ENCODE data around the gene KRTAP4-7. TPM values are rescaled to one million over a fixed set of nuclear protein-coding genes. Genes with fewer than 3 reads are reported as not detected.
"Not testable (repeated sequence)": the region's sequence is repeated elsewhere in the genome, so short reads cannot be mapped to it uniquely, and the experiment has no call there.

Gene KRTAP4-7
- total RNA-seq, 1 donor from 2014 or later = not detected

GRCh38 chr17:41060052-41060604 is 23.8 kb upstream of the KRTAP4-7 start, which contains the start of gene KRTAP2-3:
Gene KRTAP2-3 (minus strand): TSS chr17:41060114. CDS start chr17:41060050, 64 bp downstream.
- intact Hi-C loops (cut with DNase I) = no loop called here
- Histone ChIP-seq H3K4me3 (no peak within 1 kb of the TSS), H3K4me1 (peaks cover 9 to 10% of the 10 kb centered on the region in 2 donors), H3K27ac (no peak within 1 kb of the TSS), H3K36me3 (no peaks in the 10 kb centered on the region), H3K27me3 (no peaks in the 10 kb centered on the region), H3K9me3 (no peaks in the 10 kb centered on the region)
- no peak for TF ChIP-seq CTCF (IDR thresholded peaks at IDR 0.05)
- no peak for DNase-seq (ENCODE audit: low spot score in 2 of 2)

GRCh38 chr17:41061964-41062363 is 22.0 kb upstream of the KRTAP4-7 start:
- intact Hi-C loops (cut with DNase I) = no loop called here
- no peaks in the 10 kb centered on the region for H3K27me3 ChIP-seq
- no peaks in the 10 kb centered on the region for H3K36me3 ChIP-seq
- peak overlapping the region; percentile 64 to 66 for H3K27ac ChIP-seq
- peaks cover 9 to 10% of the 10 kb centered on the region in 2 donors for H3K4me1 ChIP-seq
- H3K9me3 ChIP-seq = no peaks in the 10 kb centered on the region
- no peak for TF ChIP-seq CTCF (IDR thresholded peaks at IDR 0.05)
- no peak for DNase-seq (ENCODE audit: low spot score in 2 of 2)
- no peak overlapping the region for H3K4me3 ChIP-seq

- Histone ChIP-seq H3K36me3 (no peaks in the 10 kb centered on the region), H3K9me3 (no peaks in the 10 kb centered on the region), H3K4me1 (peaks cover 9 to 10% of the 10 kb centered on the region in 2 donors), H3K4me3 (no peak overlapping the region), H3K27me3 (no peaks in the 10 kb centered on the region), H3K27ac (no peak overlapping the region)
- TF ChIP-seq CTCF (IDR thresholded peaks at IDR 0.05) = no peak
- DNase-seq (ENCODE audit: low spot score in 2 of 2) = no peak
- intact Hi-C loops (cut with DNase I) = no loop called here
Observed at GRCh38 chr17:41063449-41063848, 20.5 kb upstream of the KRTAP4-7 start.

- no peak for TF ChIP-seq CTCF (IDR thresholded peaks at IDR 0.05)
- Histone ChIP-seq H3K9me3 (no peaks in the 10 kb centered on the region), H3K27me3 (no peaks in the 10 kb centered on the region), H3K4me3 (no peak overlapping the region), H3K27ac (no peak overlapping the region), H3K36me3 (no peaks in the 10 kb centered on the region), H3K4me1 (peaks cover 9 to 10% of the 10 kb centered on the region in 2 donors)
- intact Hi-C loops (cut with DNase I) = no loop called here
- no peak for DNase-seq (ENCODE audit: low spot score in 2 of 2)
Observed at GRCh38 chr17:41064301-41064700, 19.6 kb upstream of the KRTAP4-7 start.

- intact Hi-C loops (cut with DNase I); H3K27ac ChIP-seq; H3K4me3 ChIP-seq: not testable (repeated sequence)
Observed at GRCh38 chr17:41065016-41065689, 18.8 kb upstream of the KRTAP4-7 start.

GRCh38 chr17:41065829-41066624 is 17.9 kb upstream of the KRTAP4-7 start, which contains the start of gene KRTAP2-4:
Gene KRTAP2-4 (minus strand): TSS chr17:41065879. CDS start chr17:41065845, 34 bp downstream.
- no peak within 1 kb of the TSS for H3K27ac ChIP-seq
- H3K36me3 ChIP-seq = no peaks in the 10 kb centered on the region
- DNase-seq (ENCODE audit: low spot score in 2 of 2) = no peak
- H3K4me1 ChIP-seq = peaks cover 5 to 7% of the 10 kb centered on the region in 2 donors
- no peaks in the 10 kb centered on the region for H3K27me3 ChIP-seq
- TF ChIP-seq CTCF (IDR thresholded peaks at IDR 0.05) = no peak
- H3K4me3 ChIP-seq = no peak within 1 kb of the TSS
- intact Hi-C loops (cut with DNase I) = no loop called here
- no peaks in the 10 kb centered on the region for H3K9me3 ChIP-seq

More at GRCh38 chr17:41065016-41065689, 18.8 kb upstream of the KRTAP4-7 start:
- not testable (repeated sequence) for H3K36me3 ChIP-seq; H3K4me1 ChIP-seq; H3K9me3 ChIP-seq; H3K27me3 ChIP-seq; DNase-seq (ENCODE audit: low spot score in 2 of 2)

Measured in ascending aorta (tissue), 2 donors.